Testis (tissue), 3 donors: ENCODE results near the gene FHL2. TPM values are rescaled to one million over a fixed set of nuclear protein-coding genes. Genes with fewer than 3 reads are reported as not detected.

Experiments used
- DNase-seq: peaks from one replicate; pipeline ENCODE4 v3.0.0-alpha.2; 2019
- H3K27ac ChIP-seq, 2 donors: fragments of 200-600 bp; sonication (generic); one replicate each; pipeline ENCODE4 v1.5.1; 2019
- H3K27me3 ChIP-seq: fragments of 200-600 bp; sonication (generic); one replicate; pipeline ENCODE4 v1.5.1; 2019
- H3K36me3 ChIP-seq: fragments of 200-600 bp; sonication (generic); one replicate; pipeline ENCODE4 v1.5.1; 2017; ENCODE audit warnings: low read depth; ENCODE audit errors: missing control alignments
- H3K4me1 ChIP-seq: fragments of 200-600 bp; sonication (generic); one replicate; pipeline ENCODE4 v1.5.1; 2019
- H3K4me3 ChIP-seq, 2 donors: fragments of 200-600 bp; sonication (generic); one replicate each; pipeline ENCODE4 v1.5.1; 2017 to 2019
- H3K9me3 ChIP-seq: fragments of 200-600 bp; sonication (generic); one replicate; pipeline ENCODE4 v1.5.1; 2017
- CTCF ChIP-seq, 3 experiments: fragments of 450-650 bp in 2 of 3; fragments of 200-600 bp in 1 of 3; sonication (generic) in 1 of 3; IDR thresholded peaks; one replicate each; pipeline ENCODE4 v1.5.1; 2016 to 2019; ENCODE audit warnings: antibody characterized with exemption in 3 of 3, mild to moderate bottlenecking in 2 of 3, moderate library complexity in 1 of 3
- POLR2A ChIP-seq: fragments of 450-650 bp; IDR thresholded peaks from one replicate; pipeline ENCODE4 v1.6.1; 2017; ENCODE audit warnings: antibody characterized with exemption, mild to moderate bottlenecking, moderate library complexity
- WGBS, 2 donors: methylation state at CpG; one replicate each; pipeline ENCODE4 v1.1.5; 2018; 5-methylcytosine and 5-hydroxymethylcytosine counted together
- intact Hi-C: fragments of 100-400 bp; cut with DNase I; formaldehyde crosslinking; loops from one replicate; pipeline ENCODE4 v1.15.1; 2023; ENCODE audit warnings: low total_unique reads
- polyA plus RNA-seq: library from polyadenylated mRNA; stranded (reverse); fragments of 350-450 nt; fragmentation: Illumina TruSeq; extraction: RNeasy Lipid Tissue Mini Kit (QIAGEN cat#74804); gene quantifications from one replicate; pipeline ENCODE4 v1.2.3, GENCODE V29; 2014; ENCODE audit warnings: low read depth, low replicate concordance; ENCODE audit not compliant: insufficient read depth
- total RNA-seq, 2 donors: library from RNA; depleted of rRNA; stranded (reverse); fragments of >200 nt; gene quantifications; one replicate each; pipeline ENCODE4 v1.2.3, GENCODE V29; 2016

Gene FHL2
- total and polyA plus RNA-seq, 3 donors from 2014 or later = 76.9 to 154 (median 99.3) TPM

GRCh38 chr2:105324732-105325131 lies 74.1 kb downstream of the FHL2 start:
- Histone ChIP-seq H3K4me3 (no peak overlapping the region), H3K27ac (no peak overlapping the region), H3K9me3 (no peaks in the 10 kb centered on the region), H3K4me1 (no peaks in the 10 kb centered on the region), H3K36me3 (no peaks in the 10 kb centered on the region), H3K27me3 (no peaks in the 10 kb centered on the region)
- no peak for DNase-seq
- TF ChIP-seq CTCF (IDR thresholded peaks at IDR 0.05) (no peak), POLR2A (no peak)
- WGBS, 2 donors = 82 to 83% methylated on average over 4 of the region's 4 CpGs
- intact Hi-C loops = no loop called here

- 79 to 92% methylated on average over 4 of the region's 4 CpGs for WGBS, 2 donors
- no peaks in the 10 kb centered on the region for H3K4me1 ChIP-seq
- TF ChIP-seq CTCF (IDR thresholded peaks at IDR 0.05) (no peak), POLR2A (no peak)
Observed at GRCh38 chr2:105324101-105324500, 74.8 kb downstream of the FHL2 start.

GRCh38 chr2:105323111-105323510 lies 75.7 kb downstream of the FHL2 start:
- DNase-seq = no peak
- no peaks in the 10 kb centered on the region for H3K4me1 ChIP-seq
- 77 to 86% methylated on average over 5 of the region's 5 CpGs for WGBS, 2 donors
- H3K36me3 ChIP-seq = no peaks in the 10 kb centered on the region
- no peaks in the 10 kb centered on the region for H3K27me3 ChIP-seq
- TF ChIP-seq CTCF (IDR thresholded peaks at IDR 0.05) (no peak), POLR2A (no peak)
- no peaks in the 10 kb centered on the region for H3K9me3 ChIP-seq
- no peak overlapping the region for H3K27ac ChIP-seq
- no peak overlapping the region for H3K4me3 ChIP-seq
- intact Hi-C loops = no loop called here

More at GRCh38 chr2:105324101-105324500, 74.8 kb downstream of the FHL2 start:
- no peak overlapping the region for H3K4me3 ChIP-seq
- H3K36me3 ChIP-seq = no peaks in the 10 kb centered on the region
- no peaks in the 10 kb centered on the region for H3K9me3 ChIP-seq
- no peak overlapping the region for H3K27ac ChIP-seq
- intact Hi-C loops = no loop called here
- DNase-seq = no peak
- no peaks in the 10 kb centered on the region for H3K27me3 ChIP-seq

- Histone ChIP-seq H3K9me3 (no peaks in the 10 kb centered on the region), H3K36me3 (no peaks in the 10 kb centered on the region), H3K27ac (no peak overlapping the region), H3K4me1 (no peaks in the 10 kb centered on the region), H3K4me3 (no peak overlapping the region), H3K27me3 (no peaks in the 10 kb centered on the region)
- TF ChIP-seq POLR2A (no peak), CTCF (IDR thresholded peaks at IDR 0.05) (no peak)
- intact Hi-C loops = no loop called here
- 70 to 72% methylated on average over 3 of the region's 3 CpGs for WGBS, 2 donors
- no peak for DNase-seq
Observed at GRCh38 chr2:105321875-105322646, 76.8 kb downstream of the FHL2 start.

- H3K4me1 ChIP-seq = no peaks in the 10 kb centered on the region
- TF ChIP-seq CTCF (IDR thresholded peaks at IDR 0.05) = no peak
- no peak for TF ChIP-seq POLR2A
- no peaks in the 10 kb centered on the region for H3K36me3 ChIP-seq
- WGBS, 2 donors = 73 to 78% methylated on average over 7 of the region's 7 CpGs
- no peaks in the 10 kb centered on the region for H3K27me3 ChIP-seq
- no peaks in the 10 kb centered on the region for H3K9me3 ChIP-seq
- DNase-seq = no peak
- no peak overlapping the region for H3K27ac ChIP-seq
- no peak overlapping the region for H3K4me3 ChIP-seq
- intact Hi-C loops = no loop called here
Observed at GRCh38 chr2:105320651-105321215, 78.1 kb downstream of the FHL2 start.
